ENCODE results near the gene FAM53C.
"Not testable (repeated sequence)": the region's sequence is repeated elsewhere in the genome, so short reads cannot be mapped to it uniquely, and the experiment has no call there.

The FAM53C gene

DNA sequence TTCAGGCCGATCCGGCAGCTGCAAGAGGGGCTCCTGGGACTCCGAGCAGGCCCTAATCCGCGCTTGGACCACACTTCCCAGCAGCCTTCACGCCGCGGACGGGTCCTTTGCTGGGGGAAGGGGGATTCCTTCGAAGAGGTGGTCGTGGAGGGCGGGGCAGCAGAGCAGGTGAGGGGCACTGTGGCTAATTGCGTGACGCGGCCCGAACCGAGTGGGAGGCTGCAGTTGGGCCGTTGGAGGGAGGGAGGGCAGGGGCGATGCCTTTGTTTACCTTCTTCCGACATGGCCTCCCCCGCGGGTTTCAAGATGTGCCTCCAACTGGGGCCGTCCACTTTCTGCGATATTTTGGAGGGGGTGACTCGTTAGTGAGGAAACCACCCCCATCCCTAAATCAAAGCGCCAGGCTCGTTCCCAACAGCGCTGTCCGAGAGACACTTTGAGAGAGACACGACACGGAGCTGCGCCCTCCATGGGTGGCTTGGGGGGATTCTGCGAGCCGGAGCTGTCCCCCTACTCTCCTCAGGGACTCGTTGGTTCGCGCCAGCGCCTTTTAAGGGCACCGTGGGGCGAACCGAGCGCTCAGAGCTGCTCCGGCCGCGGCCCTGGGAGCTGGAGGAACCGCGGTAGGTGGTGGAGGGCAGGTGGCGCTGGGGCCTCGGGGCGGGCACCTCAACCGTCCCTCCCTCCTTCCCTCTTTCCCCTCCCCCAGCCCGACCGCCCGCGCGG is at the start of gene FAM53C:
Gene FAM53C (plus strand): TSS at position 582 of the 726 bp plus-strand sequence. CDS start 3,070 bp downstream, outside the sequence.
- DNase-seq (ENCODE audit: low read depth in 2 of 3, low spot score in 1 of 3): peak; percentile 86 to 87 (median 86)

DNA sequence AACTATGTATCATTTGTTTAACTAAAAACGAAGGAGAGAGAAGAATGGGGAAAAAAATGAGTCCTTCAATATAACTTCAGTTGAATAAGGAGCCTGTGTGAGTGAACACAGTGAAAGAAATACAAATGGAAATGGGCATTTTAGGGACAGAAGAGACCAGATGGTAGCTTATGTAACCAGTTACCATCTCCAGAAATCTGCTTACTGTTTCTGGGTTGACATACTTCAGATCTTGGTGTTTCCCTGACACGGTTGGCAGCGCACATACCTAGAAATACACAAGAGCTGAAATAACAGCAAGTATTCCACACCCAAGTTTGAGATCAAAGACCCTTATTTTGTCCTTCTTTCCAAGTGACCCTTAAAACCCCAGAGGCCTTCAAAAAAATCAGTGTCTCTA is 48.8 kb upstream of the FAM53C start:
- no peak for DNase-seq (ENCODE audit: low read depth in 2 of 3, low spot score in 1 of 3)

DNA sequence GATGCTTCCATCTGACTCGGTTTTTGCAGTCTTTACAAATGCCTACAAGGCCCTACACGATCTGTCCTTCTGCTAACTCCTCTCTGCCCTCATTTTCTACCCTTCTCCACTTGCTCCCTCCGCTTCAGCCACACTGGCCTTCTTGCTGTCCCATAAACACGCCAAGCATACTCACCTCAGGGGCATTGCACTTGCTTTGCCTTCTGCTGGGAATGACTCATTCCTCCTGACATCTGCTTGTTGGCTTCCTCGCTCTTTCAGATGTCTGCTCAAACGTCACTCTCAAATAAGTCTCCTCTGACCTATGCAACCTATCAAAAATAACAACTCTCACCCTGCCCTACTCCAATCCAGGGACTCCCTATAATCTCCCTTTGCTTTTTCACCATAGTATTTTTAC is 34.7 kb upstream of the FAM53C start:
- no peak for DNase-seq (ENCODE audit: low read depth in 2 of 3, low spot score in 1 of 3)

DNA sequence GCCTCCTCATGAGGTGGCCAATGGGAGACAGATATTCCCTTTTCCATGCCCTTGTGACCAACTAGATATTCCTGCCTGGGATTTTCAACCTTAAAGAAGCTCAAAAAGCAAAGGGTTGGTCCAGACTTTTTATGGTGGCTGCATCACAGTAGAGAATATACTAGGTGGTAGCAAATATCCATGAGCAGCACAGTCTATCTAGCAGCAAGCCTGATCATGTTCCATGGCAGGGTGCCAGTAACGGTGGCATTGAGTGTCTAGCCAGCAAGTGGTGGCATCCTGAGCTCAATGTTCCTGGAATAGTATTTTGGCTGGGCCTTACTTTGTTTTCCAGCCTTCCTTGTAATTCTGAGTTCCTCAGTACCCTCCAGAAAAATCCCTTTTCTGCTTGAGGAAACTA is 32.3 kb upstream of the FAM53C start:
- no peak for DNase-seq (ENCODE audit: low read depth in 2 of 3, low spot score in 1 of 3)

DNA sequence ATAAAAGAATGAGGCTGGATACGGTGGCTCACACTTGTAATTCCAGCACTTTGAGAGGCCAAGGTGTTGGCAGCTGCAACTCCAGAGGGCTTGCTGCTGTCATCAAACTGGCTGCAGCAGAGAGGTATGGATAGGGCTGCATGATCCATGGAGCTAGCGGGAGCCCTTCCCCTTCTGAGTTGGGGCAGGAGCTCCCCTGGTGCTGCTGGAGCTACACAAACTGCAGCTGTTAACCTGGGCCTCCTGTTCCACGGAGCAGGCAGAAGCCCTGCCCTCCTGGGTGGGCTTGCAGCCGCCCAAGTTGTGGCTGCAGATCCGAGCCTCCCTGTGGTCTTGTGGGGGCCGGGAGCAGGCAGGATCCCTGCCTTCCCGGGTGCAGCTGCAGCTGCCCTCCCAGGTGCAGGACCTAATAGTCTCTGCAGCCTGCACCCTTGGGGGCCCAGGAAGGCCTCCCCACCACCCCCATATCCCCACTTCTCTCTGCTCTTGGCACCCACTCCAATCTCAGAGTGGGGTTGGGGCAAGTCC is 22.3 kb upstream of the FAM53C start:
- no peak for DNase-seq (ENCODE audit: low read depth in 2 of 3, low spot score in 1 of 3)

DNA sequence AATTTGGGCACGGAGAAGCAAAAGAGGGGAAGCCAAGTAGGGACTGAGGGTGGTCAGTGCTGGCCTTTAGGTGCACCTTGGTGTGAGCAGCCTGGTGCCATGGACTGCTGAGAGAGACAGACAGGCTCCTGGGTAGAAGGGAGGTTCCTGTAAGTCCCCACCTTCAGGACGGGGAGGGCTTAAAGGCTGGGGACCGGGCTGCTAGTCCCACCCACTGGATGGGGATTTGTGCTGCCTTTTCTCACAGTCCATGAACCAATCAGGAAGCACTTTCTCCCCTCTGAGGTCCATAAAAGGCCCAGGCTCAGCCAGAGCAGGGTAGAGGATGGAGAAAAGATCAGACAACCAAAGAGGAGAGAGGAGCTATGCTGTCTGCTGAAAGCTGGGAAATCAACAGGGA is 21.7 kb upstream of the FAM53C start:
- no peak for DNase-seq (ENCODE audit: low read depth in 2 of 3, low spot score in 1 of 3)

DNA sequence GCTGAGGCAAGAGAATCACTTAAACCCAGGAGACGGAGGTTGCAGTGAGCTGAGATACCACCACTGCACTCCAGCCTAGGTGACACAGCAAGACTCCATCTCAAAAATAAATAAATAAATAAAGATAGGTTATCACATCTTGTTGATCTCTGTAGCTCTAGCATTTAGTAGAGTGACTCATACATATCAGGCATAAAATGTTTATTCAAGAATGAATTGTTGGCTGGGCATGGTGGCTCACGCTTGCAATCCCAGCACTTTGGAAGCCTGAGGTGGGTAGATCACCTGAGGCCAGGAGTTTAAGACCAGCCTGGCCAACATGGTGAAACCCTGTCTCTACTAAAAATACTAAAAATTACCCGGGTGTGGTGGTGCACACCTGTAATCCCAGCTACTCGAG is 19.9 kb upstream of the FAM53C start:
- DNase-seq (ENCODE audit: low read depth in 2 of 3, low spot score in 1 of 3): not testable (repeated sequence)

DNA sequence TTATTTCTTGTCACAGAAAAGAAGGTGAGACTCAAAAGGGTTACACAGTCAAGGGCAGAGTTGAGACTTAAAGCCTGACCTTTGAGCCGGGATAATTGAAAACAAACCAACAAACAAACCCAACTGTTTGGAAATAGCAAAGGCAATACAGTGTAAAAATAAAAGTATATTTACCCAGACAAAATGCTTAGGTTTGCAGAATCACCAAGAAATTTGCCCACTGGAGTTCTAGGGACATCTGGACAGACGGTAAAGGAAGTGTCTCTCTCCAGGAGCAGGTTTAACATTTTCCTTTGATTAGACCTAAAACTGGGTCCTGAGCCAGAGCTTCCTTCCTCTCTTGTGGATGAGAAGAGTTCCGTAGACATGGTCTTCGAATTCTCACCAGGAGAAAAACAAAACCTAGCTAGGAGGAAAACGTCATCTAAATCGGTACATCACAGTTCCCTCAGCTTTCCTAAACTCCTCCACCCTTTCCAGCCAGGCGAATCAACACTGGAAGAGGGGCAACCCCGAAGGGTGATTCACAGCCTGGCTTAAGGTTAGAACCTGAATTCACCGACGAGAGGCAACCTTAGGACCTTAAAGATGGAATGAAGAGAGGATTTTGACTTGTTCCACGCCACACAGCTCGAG is 7.1 kb upstream of the FAM53C start:
- DNase-seq (ENCODE audit: low read depth in 2 of 3, low spot score in 1 of 3): no peak

DNA sequence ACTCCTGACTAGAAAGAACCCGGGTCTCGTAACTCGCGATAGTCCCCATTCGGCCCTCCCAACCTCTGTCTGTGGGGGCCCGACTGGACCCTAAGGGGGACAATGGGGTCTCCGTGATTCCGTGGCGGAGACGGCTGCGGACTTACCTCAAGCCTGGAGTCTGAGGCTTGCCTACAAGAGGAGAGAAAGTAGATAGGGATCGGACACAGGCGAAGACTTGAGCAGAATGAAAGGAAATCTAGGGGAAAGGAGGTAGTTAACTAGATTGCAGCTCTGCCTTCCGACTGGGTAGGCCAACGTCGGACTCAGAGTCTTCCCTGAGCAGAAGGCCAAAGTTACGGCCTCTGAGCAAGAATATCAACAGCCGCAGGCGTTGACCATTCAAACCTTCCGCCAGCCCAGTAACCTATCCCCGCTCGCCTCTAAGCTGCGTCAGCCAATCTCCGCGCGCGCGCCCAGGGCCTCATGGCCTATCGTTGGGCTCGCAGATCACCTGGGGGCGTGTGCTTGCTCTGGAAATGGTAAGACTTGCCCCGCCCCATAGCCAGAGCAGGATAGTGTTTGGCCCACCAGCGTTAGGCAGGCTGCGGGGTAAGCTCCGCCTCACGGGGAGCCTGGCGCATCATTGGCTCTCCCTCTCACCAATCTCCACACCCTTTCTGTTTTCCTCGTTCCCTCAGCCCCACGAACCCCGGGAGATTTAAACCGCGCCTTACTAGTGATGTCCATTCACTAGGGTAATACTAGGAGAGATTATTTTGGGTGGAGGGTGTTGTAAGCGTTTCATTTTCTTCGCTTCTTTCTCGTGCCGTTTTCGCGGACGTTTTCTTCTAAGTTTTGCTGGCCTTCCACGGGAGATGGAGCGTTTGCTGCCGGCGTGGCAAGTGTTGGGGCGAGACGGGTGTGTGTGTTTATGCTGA is 6.4 kb upstream of the FAM53C start, which contains the start of gene CDC25C:
Gene CDC25C (minus strand): TSS at position 356 of the 920 bp plus-strand sequence. CDS start 624 bp downstream, outside the sequence.
- DNase-seq (ENCODE audit: low read depth in 2 of 3, low spot score in 1 of 3): peak; percentile 91 to 95 (median 95)

DNA sequence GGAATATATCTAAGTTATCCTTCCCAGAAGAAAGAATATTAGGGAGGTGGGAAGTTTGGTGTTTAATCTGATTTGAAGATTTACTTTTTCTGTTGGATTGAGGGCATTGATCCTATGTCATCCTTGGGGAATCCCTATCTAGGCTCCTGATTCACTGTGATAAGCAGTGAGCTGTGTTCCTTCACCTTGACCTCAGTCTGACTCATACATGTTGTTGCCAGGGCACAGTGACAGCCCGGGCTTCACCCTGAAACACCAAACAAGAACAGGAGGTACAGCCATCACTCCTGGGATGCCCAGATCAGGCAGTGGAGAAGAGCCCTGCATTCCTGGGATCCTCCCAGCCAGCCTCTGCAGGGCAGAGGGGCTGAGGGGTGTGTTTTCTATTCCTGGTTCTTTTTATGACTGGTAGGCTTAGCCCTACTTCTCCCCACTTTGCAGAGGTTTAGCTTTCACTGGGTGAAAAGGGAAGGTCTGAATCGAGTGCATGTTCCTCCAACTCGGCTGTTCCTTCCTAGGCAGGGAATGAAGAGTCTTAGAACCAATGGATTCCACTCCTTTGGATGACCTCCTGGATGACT is 3.1 kb upstream of the FAM53C start:
- DNase-seq (ENCODE audit: low read depth in 2 of 3, low spot score in 1 of 3): no peak

DNA sequence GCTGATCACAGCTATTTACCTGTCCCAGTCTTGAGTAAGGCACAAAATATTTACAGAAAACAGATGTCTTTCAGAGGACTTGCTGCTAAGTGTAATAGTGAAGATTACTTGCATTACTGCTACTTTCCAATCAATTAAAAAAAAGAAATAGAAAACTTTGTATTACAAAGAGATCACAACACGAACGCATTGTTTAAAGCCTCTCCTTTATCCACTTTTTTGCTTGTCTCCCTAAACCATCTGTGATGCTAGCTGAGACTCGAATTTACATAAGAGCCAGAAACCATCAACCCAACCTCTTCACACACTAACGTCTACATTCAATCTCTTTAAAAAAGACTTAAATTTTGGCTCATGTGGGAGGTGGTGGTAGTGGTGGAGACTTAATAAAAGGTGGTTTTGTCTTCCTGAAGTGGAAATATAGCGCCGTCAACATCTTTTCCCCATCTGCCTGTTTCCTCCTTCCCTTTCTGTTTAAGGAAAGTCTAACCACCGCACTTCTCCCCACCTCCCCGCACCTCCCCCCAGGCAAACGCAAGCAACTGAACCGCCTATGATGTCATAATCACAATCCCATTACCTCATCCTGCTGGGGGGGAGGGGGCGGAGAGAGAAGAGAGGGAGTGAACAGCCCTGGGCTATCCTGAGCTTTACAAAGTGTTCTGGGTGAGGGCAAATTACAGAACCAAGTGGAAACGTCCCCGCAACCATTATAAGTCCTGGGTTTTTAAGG is 948 bp upstream of the FAM53C start:
- DNase-seq (ENCODE audit: low read depth in 2 of 3, low spot score in 1 of 3): peak in 1 of 3 donors; percentile 69

DNA sequence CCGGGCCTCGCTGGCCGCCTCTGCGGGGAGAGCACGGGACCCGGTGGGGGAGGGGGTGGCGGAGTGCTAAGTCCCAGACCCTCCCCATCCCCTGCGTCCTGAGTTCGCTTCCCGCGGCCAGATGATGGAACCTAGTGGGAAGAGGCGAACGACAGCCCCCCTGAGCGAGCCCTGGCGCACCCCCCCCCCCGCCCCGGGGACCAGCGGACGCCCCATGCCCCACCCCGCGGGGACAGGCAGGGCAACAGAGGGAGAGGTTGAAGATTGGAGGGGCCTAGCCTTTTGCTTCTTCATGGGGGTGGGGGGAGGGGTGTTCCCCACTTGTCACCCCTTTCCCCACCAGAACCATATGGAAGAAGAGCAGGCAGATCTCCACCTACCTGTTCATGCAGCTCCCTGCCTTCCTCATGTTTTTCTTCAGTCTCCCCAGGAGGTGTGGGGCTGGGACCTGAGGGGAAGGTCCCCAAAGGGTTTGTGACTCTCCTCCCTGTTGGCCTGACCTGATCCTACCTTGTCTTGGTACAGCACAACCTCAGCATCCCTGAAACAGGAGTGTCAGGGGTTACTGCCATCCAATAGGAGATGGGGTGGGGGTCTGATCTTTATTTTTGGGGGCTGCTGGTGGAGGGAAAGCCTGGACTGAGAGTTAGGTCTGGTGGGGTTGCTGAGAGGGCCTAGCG is 485 bp downstream of the FAM53C start:
- no peak for DNase-seq (ENCODE audit: low read depth in 2 of 3, low spot score in 1 of 3)

DNA sequence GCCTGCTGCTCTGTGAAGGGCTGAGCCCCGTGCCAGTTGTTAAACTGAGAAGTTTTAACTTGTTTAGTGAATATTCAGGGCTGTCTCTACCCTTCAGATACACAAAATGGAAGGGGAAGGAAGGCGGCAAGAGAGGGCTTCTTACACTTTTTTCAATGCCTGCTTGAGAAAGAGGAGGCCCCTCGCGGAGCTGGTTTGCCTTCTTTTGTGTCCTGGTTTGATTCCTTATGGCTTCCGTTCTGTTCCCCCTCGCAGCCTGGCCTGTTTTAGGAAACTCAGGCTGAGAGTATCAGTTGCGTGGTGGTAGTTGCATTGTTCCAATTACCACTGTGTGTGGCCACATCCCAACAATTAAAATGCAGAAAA is 1.0 kb downstream of the FAM53C start:
- DNase-seq (ENCODE audit: low read depth in 2 of 3, low spot score in 1 of 3): no peak

DNA sequence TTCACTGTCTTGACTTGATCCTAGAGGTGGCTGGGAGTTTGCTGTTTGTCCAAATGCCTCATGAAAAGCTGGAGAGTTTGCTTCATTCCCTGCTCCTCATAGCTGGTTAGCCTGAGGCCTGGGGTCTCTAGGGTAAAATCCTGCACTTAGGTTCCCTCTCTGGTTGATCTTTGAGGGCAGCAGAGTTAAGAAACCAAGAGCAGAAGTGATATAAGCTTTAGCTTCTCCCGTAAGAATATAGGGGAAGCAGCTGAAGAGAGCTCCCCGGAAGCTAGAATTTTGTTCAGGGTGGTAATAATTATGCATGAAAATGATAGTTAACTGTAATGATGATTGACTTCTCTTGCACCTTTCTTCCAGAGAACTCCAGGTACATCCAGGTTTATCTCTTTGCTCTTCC is 1.4 kb downstream of the FAM53C start:
- no peak for DNase-seq (ENCODE audit: low read depth in 2 of 3, low spot score in 1 of 3)

DNA sequence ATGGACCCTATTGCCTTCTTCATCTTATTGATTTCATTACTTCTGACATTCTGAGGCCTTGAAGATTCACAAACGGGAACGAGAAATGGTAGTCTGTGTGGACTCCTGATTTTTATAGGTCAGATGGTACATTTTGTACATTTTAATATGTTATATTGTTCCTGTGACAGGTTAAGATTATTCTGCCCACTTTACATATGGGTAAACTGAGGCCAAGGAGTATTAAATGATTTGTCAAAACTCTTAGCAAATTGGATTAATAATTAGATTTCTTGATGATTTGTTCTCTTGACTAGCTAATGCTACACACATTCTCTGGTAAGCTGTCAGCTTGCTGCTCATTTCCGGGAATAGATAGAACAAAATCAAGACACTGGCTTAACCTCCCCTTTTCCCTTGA is 1.9 kb downstream of the FAM53C start:
- no peak for DNase-seq (ENCODE audit: low read depth in 2 of 3, low spot score in 1 of 3)

DNA sequence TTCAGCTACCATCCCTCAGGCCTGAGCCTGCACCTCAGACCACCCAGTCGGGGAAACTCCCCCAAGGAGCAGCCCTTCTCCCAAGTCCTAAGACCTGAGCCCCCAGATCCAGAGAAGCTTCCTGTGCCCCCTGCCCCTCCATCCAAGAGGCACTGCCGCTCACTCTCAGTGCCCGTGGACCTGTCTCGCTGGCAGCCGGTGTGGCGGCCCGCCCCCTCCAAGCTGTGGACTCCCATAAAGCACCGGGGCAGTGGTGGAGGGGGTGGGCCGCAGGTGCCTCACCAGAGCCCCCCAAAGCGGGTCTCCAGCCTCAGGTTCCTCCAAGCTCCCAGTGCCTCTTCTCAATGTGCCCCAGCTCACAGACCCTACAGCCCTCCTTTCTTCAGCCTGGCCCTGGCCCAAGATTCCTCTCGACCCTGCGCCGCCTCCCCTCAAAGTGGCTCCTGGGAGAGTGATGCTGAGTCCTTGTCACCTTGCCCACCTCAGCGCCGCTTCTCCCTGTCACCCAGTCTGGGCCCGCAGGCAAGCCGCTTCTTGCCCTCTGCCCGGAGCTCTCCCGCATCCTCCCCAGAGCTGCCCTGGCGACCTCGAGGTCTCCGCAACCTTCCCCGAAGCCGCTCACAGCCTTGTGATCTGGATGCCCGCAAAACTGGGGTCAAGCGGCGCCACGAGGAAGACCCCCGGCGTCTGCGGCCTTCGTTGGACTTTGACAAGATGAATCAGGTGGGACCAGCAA is 7.0 kb downstream of the FAM53C start:
- DNase-seq (ENCODE audit: low read depth in 2 of 3, low spot score in 1 of 3): no peak

DNA sequence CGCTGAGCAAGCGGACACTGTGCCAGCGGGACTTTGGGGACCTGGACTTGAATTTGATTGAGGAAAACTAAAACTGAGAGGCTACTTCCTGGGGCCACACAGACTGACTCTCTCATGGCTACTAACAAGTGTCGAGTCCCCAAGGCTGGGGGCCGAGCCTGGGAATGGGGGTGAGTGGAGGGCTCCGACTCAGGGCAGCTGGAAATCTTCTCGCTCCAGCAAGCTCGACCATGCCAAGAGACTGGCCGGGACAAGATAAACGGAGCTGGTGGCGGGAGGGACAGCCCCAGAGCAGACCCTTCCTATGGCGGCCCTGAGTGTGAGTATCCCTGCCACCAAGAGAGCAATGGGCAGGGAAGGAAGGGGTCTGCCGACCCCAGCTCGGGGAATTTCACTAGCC is 8.8 kb downstream of the FAM53C start:
- no peak for DNase-seq (ENCODE audit: low read depth in 2 of 3, low spot score in 1 of 3)

DNA sequence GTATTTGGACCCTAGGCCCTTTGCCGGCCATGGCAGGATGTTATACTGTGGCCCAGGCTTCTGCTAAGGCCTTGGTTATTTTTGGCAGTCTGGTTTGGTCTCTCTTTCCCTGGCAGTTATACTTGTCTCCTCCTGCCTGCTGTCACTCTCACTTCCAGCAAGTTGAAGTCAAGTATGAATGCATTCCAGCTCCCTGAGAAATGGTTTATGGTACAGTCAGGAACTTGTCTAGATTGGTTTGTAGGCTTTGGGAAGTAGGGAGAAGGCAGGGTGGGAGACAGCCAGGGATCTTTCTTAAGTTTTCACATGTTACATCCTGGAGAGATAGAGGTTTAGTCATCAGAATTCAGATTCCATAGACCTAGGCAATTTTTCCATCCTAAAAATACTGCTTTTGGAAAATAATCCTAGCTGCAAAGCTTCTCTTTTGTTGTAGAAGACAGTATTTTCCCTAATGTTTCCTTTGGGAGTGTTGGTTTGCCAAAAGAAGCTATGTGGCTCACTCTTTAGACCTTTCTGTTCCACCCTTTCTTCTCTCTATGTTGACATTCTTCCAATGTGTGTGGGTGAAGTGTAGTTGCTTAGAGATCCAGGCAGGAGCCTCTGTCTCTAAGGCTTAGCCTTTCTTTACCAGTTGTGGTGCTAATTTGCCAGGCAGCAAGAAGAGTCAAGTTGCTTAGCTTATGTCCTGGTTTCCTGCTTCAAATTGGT is 11.9 kb downstream of the FAM53C start:
- DNase-seq (ENCODE audit: low read depth in 2 of 3, low spot score in 1 of 3): no peak

DNA sequence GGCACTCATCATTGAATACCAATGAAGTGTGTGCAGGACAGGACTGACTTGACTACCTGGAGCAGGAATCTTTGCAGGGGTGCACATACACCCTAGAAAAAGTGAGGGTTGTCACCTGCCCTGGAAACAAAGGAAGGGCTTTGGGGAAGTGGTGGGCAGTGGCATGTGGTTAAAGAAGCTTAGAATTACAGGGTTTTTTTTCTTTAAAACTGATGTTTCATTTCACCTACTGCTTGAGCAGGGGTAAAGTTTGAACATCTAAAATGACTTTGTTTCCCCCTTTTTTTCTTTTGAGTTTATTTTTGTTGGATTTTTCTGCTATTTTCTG is 12.5 kb downstream of the FAM53C start:
- no peak for DNase-seq (ENCODE audit: low read depth in 2 of 3, low spot score in 1 of 3)

Measured in stimulated activated CD4-positive, alpha-beta T cell treated with anti-CD3 and anti-CD28 coated beads, Interleukin-12 subunit alpha, Interleukin-12 subunit beta, amount 100 ng/mL, for 48 hours (primary cell).